HG03460 (cell line): ENCODE results near the gene RAD51B.

Experiments used
- ATAC-seq: cut with Tn5 transposase; IDR thresholded peaks from one replicate; pipeline ENCODE4 v1.9.1; 2021; ENCODE audit not compliant: unreplicated experiment

RAD51B gene

DNA sequence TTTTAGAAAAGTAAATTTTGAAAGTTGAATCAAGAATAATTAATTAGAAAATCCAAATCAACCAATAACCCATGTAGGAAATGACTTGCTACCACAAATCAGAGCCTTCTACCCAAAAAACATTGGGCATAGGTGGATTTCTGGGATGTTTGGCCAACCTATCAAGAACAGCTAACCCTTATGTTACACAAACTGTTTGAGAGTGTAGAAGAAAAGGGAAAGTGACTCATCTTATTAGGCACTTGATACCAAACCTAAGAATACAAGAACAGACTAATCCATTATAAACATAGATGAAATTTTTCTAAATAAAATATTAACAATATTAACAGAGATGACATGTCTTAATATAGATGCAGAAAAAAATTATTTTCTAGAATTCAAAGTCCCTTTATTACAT, 712.9 kb downstream of the RAD51B start:
- ATAC-seq: no peak

DNA sequence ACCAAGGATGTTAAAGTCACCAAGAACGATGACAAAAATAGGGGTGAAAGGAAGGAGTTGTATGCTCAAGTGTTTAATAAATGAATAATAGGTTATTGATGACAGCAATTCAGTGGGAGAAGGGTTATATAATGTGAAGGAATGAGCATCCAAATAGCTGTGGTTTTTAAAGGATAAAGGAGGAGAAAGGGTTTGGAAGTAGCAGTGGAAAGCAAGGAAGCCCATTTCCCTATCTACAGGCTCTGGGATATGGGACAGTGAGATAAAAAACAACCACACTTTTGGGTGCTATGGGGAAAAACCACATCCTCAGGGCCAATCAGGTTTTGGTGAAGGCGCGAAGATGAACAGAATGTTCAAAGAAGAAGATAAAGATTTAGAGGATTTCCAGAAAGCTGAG, 714.7 kb downstream of the RAD51B start:
- ATAC-seq: no peak

DNA sequence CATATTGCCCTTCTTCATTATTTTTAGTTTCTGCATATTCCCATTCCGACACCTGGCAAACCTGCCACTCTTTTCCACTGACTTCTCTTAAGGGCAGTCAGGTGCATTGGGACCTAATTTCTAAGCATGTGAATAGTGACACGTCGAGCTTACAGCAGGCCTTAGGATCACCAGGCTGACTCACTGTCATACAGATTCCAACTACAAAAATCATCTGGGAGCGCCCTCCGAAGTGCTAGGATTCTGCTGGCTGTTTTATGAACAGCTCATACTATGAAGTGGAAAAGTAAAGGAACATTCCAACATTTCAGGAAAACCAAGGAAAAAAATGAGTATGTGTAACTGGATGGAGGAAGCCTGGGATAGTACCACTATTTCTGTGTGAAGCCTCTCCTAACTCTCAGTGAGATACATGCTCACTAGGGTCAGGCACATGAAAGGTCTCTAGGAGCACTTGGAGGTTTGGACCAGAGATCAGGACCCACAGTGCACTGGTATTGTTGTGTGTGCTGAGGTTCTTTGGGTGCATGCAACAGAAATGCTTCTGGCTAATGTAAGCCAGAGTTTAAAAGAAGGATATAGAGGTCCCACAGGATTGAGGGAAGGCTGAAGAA, 715.9 kb downstream of the RAD51B start:
- no peak for ATAC-seq

DNA sequence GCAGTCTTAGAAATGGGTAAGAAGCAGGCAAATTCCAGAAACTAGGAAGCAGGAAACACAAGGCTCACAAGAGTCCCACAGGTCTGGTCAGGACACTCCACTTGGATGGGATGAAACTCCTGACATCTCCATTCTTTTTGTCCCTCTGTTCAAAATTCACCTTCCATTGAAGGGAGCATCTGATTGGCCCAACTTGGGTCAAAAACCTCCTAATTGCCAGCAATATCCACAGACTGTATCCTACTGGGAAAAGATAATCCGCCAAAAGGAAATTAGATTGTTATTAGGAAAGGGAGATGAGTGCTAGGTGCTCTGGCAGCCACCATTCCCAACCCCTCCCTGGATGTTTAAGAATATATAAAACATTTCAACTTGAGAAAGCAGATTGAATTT, 716.4 kb downstream of the RAD51B start:
- ATAC-seq: no peak

DNA sequence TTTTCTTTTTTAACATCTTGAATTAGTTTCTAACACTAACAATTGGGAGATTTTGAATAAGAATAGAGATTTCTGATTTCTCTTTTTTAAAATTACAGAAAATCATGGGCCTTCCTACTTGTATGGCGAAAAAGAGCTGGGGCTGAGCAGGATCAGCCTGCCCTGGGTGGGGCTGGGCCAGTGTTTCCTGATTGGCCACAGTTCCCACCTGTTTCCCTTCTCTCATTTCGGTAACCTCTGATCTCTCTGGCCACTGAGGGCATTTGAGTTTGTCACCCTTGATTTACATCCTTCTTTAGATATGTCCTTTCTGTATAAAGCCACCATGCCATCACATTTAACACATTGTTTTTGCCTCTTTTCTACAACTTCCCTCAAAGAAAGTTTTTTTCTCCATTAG, 719.1 kb downstream of the RAD51B start:
- no peak for ATAC-seq

DNA sequence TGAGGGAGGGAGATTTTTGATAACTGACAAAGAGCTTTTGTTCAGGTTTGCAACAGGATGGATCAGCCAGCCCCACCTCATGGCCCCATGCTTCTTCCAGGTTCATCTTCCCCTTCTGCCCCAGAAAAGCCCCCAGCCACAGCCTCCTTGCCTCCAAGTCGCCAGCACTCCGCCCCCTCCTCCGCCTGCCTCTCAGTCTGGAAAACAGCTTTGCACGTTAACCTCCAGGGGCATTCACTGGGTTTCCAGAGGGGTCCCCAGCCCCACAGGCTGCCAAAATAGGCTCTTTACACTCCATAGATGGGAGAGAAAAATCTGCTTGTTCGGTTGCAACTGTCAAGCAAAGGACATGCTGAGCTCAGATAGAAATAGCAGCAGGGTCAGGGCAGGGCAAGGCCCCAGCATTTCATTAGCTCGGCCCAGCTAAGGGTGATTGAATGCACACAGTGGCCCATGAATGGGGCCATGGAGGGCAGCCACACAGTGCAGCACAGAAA, 719.7 kb downstream of the RAD51B start:
- no peak for ATAC-seq

DNA sequence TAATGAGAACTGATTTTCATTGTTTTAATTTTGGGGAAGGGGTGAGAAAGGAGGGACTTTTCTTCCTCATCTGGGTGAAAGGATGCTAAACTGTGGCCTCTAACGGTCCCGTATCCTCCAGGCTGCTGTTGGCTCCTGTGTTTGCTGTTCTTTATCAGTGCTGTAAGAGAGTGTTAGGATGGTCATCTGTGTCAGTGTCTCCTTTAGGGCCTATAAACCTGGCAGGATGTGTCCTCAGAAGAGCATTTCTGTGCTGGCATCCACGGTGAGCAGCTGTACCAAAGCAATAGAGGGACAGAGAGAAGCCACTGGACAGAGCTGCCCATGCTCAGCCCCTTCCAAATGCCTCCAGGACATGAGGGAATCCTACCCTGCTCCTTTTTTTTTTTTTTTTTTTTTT, 720.2 kb downstream of the RAD51B start:
- ATAC-seq: no peak

DNA sequence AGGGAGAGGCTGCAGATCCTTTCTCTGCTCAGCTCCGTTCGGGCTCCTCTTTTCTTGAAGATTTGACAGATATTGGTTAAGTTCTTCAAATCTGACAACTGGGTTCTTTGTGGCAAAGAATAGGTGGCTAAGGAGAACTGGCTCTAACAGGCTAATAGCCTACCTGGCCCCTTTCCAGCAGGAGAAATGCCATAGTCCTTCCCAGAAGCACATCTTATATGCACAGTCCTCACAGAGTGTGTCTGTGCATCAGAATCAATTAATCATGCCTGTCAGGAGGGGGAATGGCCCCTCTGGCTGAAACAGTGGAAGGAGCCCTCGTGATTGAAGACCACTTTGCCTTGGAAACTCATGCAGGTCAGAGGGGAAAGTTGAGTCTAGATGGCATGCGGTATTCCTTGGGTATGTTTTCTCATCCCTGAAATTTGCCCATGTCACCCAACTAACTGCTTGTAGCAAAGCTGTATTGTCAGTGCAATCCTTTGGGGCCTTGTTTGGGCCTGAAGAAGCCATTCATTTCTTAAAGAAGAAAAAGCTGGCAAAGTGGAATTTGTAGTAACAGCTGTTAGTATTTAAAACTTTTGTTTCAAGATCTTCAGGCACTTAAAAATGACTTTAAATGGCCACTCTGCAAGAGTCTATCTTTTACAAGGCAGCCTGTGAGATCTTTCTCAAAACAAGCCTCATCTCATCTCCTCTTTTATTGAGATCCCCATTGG, 721.8 kb downstream of the RAD51B start:
- ATAC-seq: no peak

DNA sequence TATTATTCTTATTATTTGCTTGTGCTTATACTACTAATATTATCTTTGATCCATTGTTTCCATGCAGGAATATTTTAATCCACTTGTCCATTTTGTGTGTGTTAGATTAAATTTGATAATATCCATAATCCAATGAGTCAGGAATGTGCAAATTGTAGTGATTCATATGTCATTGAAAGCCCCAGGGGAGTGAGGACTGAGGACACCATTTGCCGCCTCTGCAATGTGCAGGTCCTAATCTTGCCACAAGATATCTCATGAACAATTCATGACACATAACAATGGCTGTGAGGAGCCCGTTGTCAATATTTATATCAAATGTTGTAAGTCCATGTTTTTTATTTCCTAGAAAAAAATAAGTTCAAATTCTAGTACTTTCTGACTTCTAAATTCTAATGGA, 722.8 kb downstream of the RAD51B start:
- no peak for ATAC-seq

DNA sequence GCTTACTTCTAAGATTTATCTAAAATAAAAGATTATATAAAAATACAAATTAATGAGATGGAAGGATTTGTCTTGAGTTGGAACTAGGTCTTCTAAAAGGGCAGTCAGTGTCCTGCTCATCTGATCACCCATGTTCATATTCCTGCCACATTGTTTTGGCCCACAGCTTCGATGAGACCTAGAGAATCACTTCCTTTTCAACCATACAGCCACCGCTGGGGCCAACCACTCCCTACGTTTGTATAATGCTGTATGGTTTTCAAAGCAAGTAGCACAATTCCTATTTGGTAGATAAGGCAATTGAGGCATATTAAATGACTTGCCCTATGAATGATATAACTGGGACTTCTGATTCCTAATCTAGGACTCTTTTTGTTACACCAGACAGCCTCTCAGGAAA, 723.9 kb downstream of the RAD51B start:
- no peak for ATAC-seq

DNA sequence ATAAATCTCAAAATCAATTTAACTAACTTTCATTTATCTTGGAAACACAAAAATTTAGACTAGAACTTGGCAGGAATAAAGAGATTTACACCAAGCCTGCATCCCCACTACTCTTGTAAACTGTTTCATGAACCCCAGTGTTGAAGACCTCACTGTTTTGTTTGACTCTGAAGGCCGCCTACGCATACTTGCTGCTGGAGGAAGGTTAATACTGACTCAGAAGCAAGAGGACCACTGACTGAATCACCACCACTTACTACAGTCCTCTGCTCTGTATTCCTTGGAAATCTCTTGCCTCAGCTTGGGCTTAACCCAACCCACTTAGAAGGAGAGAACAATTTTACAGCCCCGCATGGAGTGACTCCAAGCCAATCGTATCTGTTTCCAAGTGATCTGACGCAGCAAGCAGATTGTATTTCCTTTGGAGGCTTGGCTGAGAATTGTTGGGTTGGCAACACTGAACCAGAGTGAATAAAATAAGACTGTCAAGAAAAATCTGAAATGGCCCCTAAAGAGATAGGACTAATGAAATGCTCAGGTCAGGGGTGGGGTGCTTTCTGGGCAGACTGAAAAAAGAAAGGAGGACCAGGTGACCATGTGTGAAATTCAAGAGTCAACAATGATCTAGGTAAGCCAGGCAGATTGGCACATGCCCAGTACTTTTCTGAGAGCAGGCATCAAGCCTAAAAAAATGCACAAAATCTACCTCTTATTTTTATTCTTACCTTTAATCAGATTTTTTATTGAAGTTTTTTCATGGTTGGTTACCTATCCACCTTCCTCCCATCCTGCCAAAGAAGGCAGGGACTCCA, 724.7 kb downstream of the RAD51B start:
- ATAC-seq: no peak

DNA sequence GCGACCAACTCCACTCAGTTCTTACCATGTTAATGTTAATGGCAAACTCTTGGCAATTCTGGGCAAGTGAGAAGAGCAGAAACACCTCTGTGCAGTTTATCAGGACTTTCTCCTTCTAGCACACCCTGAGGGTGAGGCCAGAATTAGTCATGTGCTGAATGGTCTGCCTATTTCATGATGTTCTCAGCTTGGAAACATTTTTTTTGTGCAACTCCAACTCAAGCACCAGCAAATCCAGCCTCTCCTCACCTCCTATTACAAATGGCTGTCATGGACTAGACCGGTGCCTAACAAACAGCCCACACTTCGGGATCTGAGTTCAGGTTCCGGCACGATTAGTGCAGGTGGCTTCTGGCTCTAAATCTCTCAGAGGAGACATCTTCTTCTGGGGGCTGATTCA, 727.3 kb downstream of the RAD51B start:
- no peak for ATAC-seq

DNA sequence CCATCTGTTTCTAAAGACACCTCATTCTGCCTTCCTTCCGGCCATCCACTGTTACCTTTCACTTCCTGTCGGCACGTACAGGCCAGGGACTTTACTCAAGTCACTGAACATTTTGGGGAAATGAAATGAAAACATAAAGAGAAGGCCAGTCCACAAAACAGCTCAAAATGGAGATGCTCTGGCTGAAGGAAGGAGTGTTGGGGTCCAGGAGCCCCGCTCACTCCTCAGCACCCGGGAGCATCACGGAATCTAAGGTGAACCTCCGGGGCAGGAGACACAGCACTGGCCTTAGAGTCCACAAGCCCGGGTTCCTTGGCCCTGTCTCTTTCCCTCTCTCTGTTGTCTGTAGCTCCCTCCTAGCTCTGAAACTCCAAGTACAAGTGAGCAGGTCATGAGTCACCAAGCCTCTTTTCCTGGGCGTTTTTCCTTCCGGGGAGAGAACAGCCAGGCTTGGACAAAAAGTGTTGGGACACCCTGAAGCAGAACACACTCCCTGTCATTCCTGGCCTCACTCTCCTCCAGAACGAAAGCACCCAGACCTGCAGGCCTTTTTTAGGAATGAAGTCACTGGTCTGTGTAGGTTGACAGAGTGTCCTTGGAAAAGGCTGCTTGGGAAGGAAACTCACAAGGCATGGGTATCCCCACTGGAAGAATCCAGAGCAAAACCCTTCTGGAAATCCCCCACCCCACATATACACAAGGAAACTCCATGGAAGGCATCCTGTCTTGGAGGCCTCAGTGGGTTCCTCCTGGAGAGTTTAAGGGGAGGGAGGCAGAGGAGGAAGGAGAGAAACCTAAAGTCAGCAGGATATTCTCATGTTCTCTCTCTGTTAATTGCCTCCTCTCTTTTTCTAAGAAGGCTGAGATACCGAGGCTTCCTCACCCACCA, 728.0 kb downstream of the RAD51B start:
- no peak for ATAC-seq

DNA sequence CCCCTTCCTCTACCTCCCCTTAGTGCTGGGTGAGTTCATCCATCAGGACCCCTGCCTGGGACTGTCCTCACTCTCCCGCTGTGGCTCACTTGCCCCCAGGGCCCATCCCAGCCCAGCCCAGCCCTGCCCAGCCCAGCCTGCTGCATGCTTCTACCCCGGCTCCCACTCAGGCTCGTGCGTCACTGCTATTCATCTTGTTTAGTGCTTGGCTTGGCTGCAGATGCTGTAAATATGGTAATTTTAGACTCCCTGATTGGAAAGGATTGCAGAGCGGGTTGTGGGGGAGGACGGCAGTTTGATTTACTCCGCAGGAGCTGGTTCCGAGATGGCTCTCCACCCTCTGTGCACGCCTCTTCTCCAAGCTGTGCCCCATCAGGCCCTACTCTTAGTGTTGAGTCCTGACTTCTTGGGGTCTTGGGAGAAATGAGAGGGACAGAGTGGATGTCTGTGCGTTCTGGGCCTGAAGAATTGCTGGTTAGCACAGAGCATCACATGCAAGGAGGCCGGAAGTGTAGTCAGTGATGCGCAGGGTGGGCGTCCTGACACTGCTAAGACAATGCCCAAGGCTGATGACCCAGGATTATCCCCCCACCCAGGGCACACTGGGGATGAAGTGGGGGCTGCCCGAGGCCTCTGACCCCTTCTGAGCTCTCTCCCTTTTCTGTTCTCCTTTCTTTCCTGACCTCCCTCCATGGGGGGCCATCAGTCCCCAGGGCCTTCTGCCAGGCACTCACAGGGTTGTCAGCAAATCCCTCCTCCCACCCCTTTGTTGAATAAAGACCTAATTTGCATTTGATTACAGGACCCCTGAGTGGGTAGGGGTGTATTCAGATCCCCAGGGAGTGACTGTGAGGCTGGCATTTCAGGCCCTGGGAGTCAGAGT, 728.9 kb downstream of the RAD51B start:
- ATAC-seq: no peak

DNA sequence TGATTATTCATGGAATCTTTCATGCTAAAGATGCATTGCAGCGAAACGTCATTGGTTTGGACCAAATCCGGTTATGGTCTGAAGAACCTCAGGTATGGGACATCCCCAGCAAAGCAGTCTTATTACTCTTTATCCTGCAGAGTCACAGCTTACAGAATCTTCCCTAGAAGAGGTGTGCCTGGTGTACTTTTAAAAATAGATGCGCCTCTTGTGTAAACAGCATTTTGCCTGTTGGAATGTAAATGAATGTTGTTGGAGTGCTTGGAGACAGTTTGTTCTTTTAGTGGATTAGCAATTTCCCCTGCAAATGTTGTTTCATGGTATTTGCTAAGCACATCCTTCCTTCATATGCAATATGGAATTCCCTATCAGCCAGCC, 730.7 kb downstream of the RAD51B start:
- ATAC-seq: no peak

DNA sequence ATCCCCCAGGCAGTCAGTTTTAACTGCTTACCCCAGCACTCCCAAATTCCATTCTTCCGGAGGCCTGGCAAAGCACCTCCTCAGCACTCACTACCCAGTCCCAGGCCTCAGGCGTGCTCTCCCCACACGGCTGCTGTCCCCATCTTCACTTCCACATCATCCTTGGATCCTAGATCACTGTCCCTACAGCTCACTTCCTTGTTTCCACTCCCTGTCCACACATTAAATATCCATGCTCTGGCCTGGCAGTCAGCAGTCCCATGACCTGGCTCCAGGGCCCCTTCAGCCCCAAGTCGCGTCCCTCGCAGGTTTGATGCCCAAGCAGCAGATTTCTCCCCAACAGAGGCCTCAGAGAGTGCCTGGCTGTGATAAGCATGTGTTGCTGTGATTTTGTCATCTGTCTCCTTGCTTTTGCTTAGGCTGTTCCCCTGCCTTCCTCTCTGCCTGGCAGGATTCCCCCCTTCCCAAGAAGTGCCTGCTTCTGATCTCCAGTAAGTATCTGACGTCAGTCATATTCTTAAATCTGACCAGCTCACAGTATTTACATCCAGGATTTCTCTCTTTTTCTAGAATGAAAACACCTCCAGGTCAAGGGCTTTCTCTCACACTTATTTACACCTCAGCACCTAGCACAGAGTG, 731.6 kb downstream of the RAD51B start:
- no peak for ATAC-seq

DNA sequence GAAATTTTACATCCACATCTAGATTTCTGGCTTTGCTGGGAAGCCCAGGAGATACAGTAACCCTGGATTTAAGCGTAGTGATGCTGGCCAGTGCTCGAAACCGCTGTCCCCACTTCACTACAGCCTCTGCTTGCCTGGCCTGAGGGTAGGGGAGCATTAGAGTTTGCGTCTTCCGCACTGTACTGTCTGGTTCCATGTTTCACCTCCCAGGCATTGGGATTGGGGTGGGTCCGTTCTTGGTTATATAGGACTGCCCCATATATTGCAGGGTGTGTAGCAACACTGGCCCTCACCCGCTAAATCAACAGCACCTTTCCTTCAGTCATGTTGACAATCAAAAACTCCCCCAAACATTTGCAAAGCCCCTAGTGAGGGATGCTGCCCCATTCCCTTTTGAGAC, 732.5 kb downstream of the RAD51B start:
- no peak for ATAC-seq

DNA sequence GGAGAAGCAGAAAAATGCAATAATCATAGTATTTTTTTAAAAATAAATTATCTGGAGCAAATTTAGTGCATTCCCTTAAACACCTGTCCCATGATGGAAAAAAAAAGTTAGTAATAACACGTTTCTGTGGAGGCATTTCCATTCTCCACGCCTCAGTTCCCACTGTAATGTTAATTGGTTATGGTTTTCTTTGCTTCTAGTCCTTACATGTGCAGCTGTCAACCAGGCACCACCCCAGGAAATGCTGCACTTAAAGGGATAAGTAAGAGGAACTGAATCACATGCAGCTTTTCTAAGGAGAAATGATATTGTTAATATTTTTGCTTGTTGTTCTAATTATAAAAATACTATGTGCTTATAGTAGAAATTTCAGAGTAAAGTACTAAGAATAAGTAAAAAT, 733.0 kb downstream of the RAD51B start:
- no peak for ATAC-seq

DNA sequence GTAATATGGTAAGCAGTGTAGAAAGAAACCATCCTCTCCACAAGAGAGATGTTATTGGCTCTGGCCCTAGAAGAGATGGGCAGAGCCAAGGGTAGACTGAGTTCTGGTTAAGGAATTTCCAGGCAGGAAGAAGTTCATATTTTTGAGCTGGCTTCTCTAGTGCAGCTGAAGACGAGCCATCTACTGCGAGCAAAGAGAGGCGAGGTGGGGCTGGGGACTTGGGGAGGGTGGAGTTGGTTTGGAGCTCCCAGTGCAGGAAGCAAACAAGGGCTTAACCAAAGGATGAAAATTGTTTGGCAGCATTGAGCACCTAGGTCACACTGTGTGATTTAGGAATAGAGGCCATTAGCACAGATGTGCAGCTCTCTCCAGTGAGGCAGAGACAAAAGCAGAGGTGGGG, 733.7 kb downstream of the RAD51B start:
- ATAC-seq: no peak

DNA sequence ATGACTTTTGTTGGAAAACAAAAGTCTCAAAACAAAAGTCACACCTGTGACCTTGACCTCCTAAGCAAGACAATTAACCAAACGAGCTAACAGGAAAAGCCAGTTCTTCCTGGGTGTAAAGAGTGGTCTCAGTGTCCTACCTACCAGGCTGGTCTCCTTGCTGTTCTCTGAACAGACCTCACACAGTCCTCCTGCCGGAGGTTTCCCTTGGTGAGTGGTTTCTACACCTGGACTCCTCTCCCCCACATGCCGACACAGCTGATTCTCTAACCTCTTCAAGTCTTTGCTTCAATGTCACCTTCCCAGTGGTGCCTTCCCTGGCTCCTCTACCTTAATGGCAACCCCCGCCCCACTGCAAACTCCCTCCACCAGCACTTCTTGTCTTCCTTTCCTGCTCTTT, 734.7 kb downstream of the RAD51B start:
- no peak for ATAC-seq
